Endothelial cell of umbilical vein (primary cell): ENCODE results near the gene SENP8. TPM values are rescaled to one million over a fixed set of nuclear protein-coding genes. Genes with fewer than 3 reads are reported as not detected.

ENCODE experiments used
- BruUV-seq: library from RNA; stranded (reverse); fragments of 400-500 nt; replicated peaks from 2 replicates; lab custom pipeline; 2021; lab: Mats Ljungman, UMichigan
- CTCF ChIA-PET: fragments of 300-600, 350-600 bp; sonication (Branson Sonifier 250); formaldehyde crosslinking; loops from one replicate; lab custom pipeline; 2021; ENCODE audit warnings: antibody characterized with exemption, inconsistent platforms; lab: Charles Lee
- POLR2A ChIA-PET: fragments of 300-600, 350-600 bp; sonication (Branson Sonifier 250); formaldehyde crosslinking; loops from one replicate; lab custom pipeline; 2021; ENCODE audit warnings: antibody characterized with exemption, inconsistent platforms; lab: Charles Lee
- DNase-seq: peaks from one replicate; pipeline ENCODE4 v3.0.0-alpha.2; 2011; ENCODE audit warnings: low read depth, low spot score
- FAIRE-seq: peaks from 2 replicates; lab custom pipeline; 2011; peaks lifted over from hg19 to GRCh38; lab: Jason Lieb, UNC
- H2AFZ ChIP-seq: 2 replicates; pipeline ENCODE4 v1.6.0; 2012; ENCODE audit warnings: low read depth, low read length, control low read depth, inconsistent platforms
- H3K27ac ChIP-seq: 2 replicates; pipeline ENCODE4 v1.5.1; 2011; ENCODE audit warnings: low read depth, mild to moderate bottlenecking, control low read depth, low read length, moderate library complexity; ENCODE audit not compliant: insufficient read depth
- H3K27me3 ChIP-seq, 2 experiments: 2 replicates each; pipeline versions ENCODE4 v1.6.0 to v1.6.1; 2011; ENCODE audit warnings: low read length in 2 of 2, mixed read lengths in 1 of 2; ENCODE audit not compliant: control insufficient read depth in 2 of 2, insufficient read depth in 2 of 2
- H3K36me3 ChIP-seq, 2 experiments: 2 replicates in 1 of 2; 3 replicates in 1 of 2; pipeline ENCODE4 v1.5.1; 2011; ENCODE audit warnings: low read length in 2 of 2, mild to moderate bottlenecking in 1 of 2, moderate library complexity in 1 of 2; ENCODE audit not compliant: control insufficient read depth in 2 of 2, insufficient read depth in 2 of 2; ENCODE audit errors: extremely low read depth in 1 of 2
- H3K4me1 ChIP-seq: 3 replicates; pipeline ENCODE4 v1.5.1; 2011; ENCODE audit warnings: mild to moderate bottlenecking, low read length; ENCODE audit not compliant: control insufficient read depth, insufficient read depth; ENCODE audit errors: extremely low read depth
- H3K4me2 ChIP-seq: 2 replicates; pipeline ENCODE4 v1.6.1; 2011; ENCODE audit warnings: low read length, control low read depth, mixed read lengths; ENCODE audit not compliant: insufficient read depth
- H3K4me3 ChIP-seq, 3 experiments: fragments of 200-600 bp in 1 of 3; sonication (generic), shearing (Covaris generic) in 1 of 3; replicated peaks in 1 of 3; 2 replicates each; pipeline ENCODE4 v1.5.1; 2011 to 2016; ENCODE audit warnings: control low read depth in 3 of 3, low read length in 3 of 3, mild to moderate bottlenecking in 2 of 3, inconsistent platforms in 1 of 3, low read depth in 1 of 3, moderate library complexity in 1 of 3; ENCODE audit not compliant: insufficient read depth in 1 of 3
- H3K79me2 ChIP-seq: 2 replicates; pipeline ENCODE4 v1.6.0; 2012; ENCODE audit warnings: low read length, inconsistent platforms; ENCODE audit not compliant: control insufficient read depth, insufficient read depth
- H3K9ac ChIP-seq: replicated peaks from 2 replicates; pipeline ENCODE3; 2011; ENCODE audit warnings: low read length, control low read depth; ENCODE audit not compliant: insufficient read depth; ENCODE audit errors: extremely low read depth
- H3K9me1 ChIP-seq: replicated peaks from 3 replicates; pipeline ENCODE4 v1.6.0; 2011; ENCODE audit warnings: mild to moderate bottlenecking, low read length; ENCODE audit not compliant: control insufficient read depth, insufficient read depth; ENCODE audit errors: extremely low read depth
- H3K9me3 ChIP-seq: replicated peaks from 2 replicates; pipeline ENCODE4 v1.5.1; 2012; ENCODE audit warnings: low read length, inconsistent platforms; ENCODE audit not compliant: control insufficient read depth, insufficient read depth
- H4K20me1 ChIP-seq: replicated peaks from 2 replicates; pipeline ENCODE3; 2011; ENCODE audit warnings: mild to moderate bottlenecking, low read length; ENCODE audit not compliant: control insufficient read depth, insufficient read depth; ENCODE audit errors: extremely low read depth
- EZH2 ChIP-seq: IDR thresholded peaks from 2 replicates; pipeline ENCODE4 v1.6.1; 2012; ENCODE audit warnings: borderline replicate concordance, low read depth, mild to moderate bottlenecking, moderate library complexity, low read length, inconsistent platforms; ENCODE audit not compliant: severe bottlenecking
- FOS ChIP-seq: IDR thresholded peaks from 2 replicates; pipeline ENCODE4 v1.6.1; 2011; ENCODE audit warnings: mild to moderate bottlenecking, low read length, moderate library complexity, borderline replicate concordance; ENCODE audit not compliant: insufficient read depth
- GATA2 ChIP-seq: IDR thresholded peaks from 2 replicates; pipeline ENCODE4 v1.7.0; 2011; ENCODE audit warnings: low read depth, mild to moderate bottlenecking, moderate library complexity, mixed read lengths, low read length; ENCODE audit not compliant: insufficient read length, insufficient read depth
- JUN ChIP-seq: IDR thresholded peaks from 2 replicates; pipeline ENCODE4 v1.6.1; 2011; ENCODE audit warnings: borderline replicate concordance, low read depth; ENCODE audit not compliant: insufficient read length, insufficient read depth
- MYC ChIP-seq: IDR thresholded peaks from one replicate; pipeline ENCODE4 v1.6.1; 2011; ENCODE audit warnings: mild to moderate bottlenecking, low read depth, low read length
- POLR2A ChIP-seq: IDR thresholded peaks from 2 replicates; pipeline ENCODE4 v1.6.1; 2012; ENCODE audit warnings: low read depth, mild to moderate bottlenecking, control low read depth, low read length
- POLR2AphosphoS5 ChIP-seq: IDR thresholded peaks from 2 replicates; pipeline ENCODE4 v1.6.1; 2012; ENCODE audit warnings: low read depth, mild to moderate bottlenecking, control low read depth, low read length, moderate library complexity; ENCODE audit not compliant: insufficient read depth
- dilution Hi-C: fragments of 300-500 bp; cut with MboI; formaldehyde crosslinking; loops from one replicate; pipeline ENCODE4 v1.15.0; 2019; ENCODE audit warnings: low sequenced_read_pairs; ENCODE audit not compliant: extremely low pct_ligation_motif_present
- intact Hi-C: fragments of 100-400 bp; cut with micrococcal nuclease; formaldehyde crosslinking; loops from one replicate; pipeline ENCODE4 v1.10.0; 2022
- polyA plus RNA-seq, 4 experiments: library from polyadenylated mRNA; depleted of rRNA in 3 of 4; stranded (reverse) in 3 of 4; unstranded in 1 of 4; fragments of >200 nt; gene quantifications; 2 replicates each; pipeline versions ENCODE4 v1.2.1 to v1.2.3, GENCODE V29; 2011 to 2012; ENCODE audit warnings: missing spikeins in 1 of 4
- total RNA-seq: library from RNA; stranded (reverse); gene quantifications from 2 replicates; pipeline ENCODE4 v1.2.3, GENCODE V29; 2021
- TF ChIP-seq, protein P1 (sequence below): IDR thresholded peaks from 2 replicates; pipeline ENCODE4 v1.6.1; 2011; ENCODE audit not compliant: insufficient read depth, insufficient read length
- TF ChIP-seq, protein P2 (sequence below), 2 donors: IDR thresholded peaks; 1 replicate in 1 of 2; 2 replicates in 1 of 2; pipeline ENCODE4 v1.5.1; 2011; ENCODE audit warnings: low read length in 2 of 2, mild to moderate bottlenecking in 2 of 2, moderate library complexity in 2 of 2, control low read depth in 1 of 2, inconsistent platforms in 1 of 2, low read depth in 1 of 2; ENCODE audit not compliant: insufficient read depth in 1 of 2; ENCODE audit errors: extremely low read depth in 1 of 2

SENP8 gene
- total and polyA plus RNA-seq, 2 donors (not counting 3 experiments of a cell fraction or from before 2014, with no cell fraction given), result 0.91 to 1.3 TPM

DNA sequence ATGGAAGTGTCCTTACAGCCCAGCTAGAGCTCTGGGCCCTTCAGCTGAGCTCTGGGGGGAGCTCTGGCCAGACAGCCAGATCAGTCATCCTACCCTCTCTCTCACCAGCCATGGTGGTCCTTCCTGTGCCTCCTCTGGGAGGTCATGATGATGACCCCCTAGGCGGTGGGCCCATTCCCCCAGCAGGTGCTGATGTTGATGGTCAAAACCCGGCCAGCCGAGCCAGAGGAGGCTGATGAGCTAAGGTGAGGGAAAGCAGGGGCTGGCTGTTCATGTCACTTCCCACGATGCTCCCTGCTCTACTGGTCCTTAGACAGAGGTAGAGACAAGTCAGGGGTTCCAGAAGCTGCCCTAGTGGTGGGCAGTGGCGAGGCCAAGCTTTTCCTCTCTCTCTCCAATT lies 44.4 kb downstream of the SENP8 start:
- intact Hi-C loops, result no loop called here
- POLR2A ChIA-PET, result no interaction called here

More for the DNA sequence above, 44.4 kb downstream of the SENP8 start:
- Histone ChIP-seq H4K20me1 (no peaks in the 10 kb centered on the region), H3K9me3 (no peaks in the 10 kb centered on the region), H3K36me3 (no peaks in the 10 kb centered on the region), H3K9ac (no peak overlapping the region), H3K4me3 (no peak overlapping the region), H3K79me2 (no peaks in the 10 kb centered on the region), H3K4me1 (no peaks in the 10 kb centered on the region), H3K27me3 (peaks cover 0 to 3% of the 10 kb centered on the region in 2 experiments), H2AFZ (no peak overlapping the region), H3K27ac (no peak overlapping the region), H3K9me1 (no peaks in the 10 kb centered on the region), H3K4me2 (no peak overlapping the region)
- CTCF ChIA-PET, result interaction anchor here (0.7 to 1.2 kb wide), 4 partner anchors 9 to 419 kb away, joined by 3 read pairs; no protein-coding TSS in a partner anchor
- no peak for FAIRE-seq
- no peak for DNase-seq
- no TSS peak for BruUV-seq
- dilution Hi-C loops, result no loop called here
- no peak for TF ChIP-seq EZH2
- no peak for TF ChIP-seq GATA2
- no peak for TF ChIP-seq JUN
- TF ChIP-seq FOS, result no peak
- TF ChIP-seq, protein P1, sequence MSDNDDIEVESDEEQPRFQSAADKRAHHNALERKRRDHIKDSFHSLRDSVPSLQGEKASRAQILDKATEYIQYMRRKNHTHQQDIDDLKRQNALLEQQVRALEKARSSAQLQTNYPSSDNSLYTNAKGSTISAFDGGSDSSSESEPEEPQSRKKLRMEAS, result no peak
- TF ChIP-seq, protein P2, sequence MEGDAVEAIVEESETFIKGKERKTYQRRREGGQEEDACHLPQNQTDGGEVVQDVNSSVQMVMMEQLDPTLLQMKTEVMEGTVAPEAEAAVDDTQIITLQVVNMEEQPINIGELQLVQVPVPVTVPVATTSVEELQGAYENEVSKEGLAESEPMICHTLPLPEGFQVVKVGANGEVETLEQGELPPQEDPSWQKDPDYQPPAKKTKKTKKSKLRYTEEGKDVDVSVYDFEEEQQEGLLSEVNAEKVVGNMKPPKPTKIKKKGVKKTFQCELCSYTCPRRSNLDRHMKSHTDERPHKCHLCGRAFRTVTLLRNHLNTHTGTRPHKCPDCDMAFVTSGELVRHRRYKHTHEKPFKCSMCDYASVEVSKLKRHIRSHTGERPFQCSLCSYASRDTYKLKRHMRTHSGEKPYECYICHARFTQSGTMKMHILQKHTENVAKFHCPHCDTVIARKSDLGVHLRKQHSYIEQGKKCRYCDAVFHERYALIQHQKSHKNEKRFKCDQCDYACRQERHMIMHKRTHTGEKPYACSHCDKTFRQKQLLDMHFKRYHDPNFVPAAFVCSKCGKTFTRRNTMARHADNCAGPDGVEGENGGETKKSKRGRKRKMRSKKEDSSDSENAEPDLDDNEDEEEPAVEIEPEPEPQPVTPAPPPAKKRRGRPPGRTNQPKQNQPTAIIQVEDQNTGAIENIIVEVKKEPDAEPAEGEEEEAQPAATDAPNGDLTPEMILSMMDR (IDR thresholded peaks at IDR 0.05; ENCODE audit: extremely low read depth in 1 of 2, insufficient read depth in 1 of 2, low read depth in 1 of 2, low read length in 2 of 2), result no peak
- TF ChIP-seq POLR2AphosphoS5, result no peak
- no peak for TF ChIP-seq MYC
- TF ChIP-seq POLR2A, result no peak
